ENCODE results near the gene NHERF1.

DNA sequence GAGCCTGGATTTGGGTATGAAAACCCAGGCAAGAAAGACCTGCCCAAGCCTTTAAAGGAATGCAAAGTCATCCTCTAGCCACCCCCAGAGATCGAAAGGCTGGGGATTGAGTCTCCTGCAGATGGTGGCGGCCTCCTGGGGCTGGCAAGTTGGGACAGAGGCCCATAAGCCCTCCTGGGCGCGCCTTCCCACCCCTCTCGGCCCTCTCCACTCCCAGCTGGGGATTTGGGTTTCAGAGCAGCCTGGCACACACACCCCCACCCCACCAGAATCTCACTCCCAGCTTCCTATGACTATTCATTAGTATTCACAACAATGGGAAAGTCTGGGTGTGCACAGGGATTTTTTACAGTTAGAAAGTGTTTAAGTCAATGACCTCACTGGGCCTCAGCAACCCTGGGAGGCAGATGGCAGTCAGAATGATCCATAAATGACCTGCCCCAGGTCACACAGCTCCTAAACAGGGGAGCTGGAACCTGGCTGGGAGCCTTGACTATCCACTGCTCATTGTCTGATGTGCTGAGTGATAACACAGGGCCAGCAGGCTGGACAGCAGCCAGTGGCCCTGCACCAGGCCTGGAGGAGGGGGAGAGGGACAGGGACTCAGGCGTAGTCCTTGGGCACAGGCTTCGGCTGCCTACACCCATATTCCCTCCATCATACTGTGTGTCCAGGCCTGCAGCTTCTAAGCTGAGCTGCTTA lies 12.1 kb downstream of the NHERF1 start:
- TF ChIP-seq POLR2A (IDR thresholded peaks at IDR 0.05; ENCODE audit: low read length) = no peak
- TF ChIP-seq GATA1 (IDR thresholded peaks at IDR 0.05; ENCODE audit: low read depth, low read length) = no peak
